Measurements from ENCODE around the gene ATP8B1.

DNA sequence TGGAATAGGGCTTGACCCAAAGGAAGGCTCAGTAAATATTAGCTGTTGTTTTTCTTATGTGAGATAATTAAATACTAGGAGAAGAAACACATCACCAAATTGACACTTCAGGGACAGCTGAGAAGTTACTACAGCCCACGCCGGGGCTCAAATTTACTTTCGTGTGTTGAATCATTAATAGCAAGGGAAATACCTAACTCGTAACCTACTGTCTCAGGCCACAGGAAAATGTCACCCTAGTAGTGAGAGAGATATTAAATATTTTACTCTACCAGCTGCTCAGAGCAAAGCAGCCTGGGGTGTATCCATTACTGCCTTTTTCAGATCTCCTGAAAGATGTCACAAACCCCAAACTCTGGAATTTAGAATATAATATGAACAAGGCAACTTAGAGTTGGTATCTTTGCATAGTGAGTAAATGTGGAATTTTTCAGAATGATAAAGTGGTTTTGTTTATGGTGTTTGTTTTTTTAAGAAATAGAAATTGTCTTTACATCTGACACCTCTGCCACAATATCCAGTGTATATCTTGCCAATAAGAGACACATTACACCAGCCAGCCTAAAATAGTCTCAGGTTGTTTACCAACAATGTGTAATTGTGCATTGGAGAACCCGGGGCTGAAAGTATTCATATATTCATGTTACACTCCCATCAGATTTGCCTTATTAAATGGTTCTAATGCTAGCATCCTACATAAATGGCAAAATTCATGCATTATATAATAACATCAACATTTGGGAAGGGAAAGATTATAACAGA, 48.4 kb downstream of the ATP8B1 start:
- no peak for TF ChIP-seq EZH2 (IDR thresholded peaks at IDR 0.05; ENCODE audit: borderline replicate concordance, low read depth, low read length, severe bottlenecking)
- TF ChIP-seq, protein P1, sequence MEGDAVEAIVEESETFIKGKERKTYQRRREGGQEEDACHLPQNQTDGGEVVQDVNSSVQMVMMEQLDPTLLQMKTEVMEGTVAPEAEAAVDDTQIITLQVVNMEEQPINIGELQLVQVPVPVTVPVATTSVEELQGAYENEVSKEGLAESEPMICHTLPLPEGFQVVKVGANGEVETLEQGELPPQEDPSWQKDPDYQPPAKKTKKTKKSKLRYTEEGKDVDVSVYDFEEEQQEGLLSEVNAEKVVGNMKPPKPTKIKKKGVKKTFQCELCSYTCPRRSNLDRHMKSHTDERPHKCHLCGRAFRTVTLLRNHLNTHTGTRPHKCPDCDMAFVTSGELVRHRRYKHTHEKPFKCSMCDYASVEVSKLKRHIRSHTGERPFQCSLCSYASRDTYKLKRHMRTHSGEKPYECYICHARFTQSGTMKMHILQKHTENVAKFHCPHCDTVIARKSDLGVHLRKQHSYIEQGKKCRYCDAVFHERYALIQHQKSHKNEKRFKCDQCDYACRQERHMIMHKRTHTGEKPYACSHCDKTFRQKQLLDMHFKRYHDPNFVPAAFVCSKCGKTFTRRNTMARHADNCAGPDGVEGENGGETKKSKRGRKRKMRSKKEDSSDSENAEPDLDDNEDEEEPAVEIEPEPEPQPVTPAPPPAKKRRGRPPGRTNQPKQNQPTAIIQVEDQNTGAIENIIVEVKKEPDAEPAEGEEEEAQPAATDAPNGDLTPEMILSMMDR (IDR thresholded peaks at IDR 0.05; ENCODE audit: extremely low read depth in 1 of 2, insufficient read depth in 1 of 2, low read depth in 1 of 2, low read length in 2 of 2): no peak

Measured in endothelial cell of umbilical vein (primary cell).